ENCODE measurements around the gene DISP3.
"Not testable (repeated sequence)": the region's sequence is repeated elsewhere in the genome, so short reads cannot be mapped to it uniquely, and the experiment has no call there.

The DISP3 gene

DNA sequence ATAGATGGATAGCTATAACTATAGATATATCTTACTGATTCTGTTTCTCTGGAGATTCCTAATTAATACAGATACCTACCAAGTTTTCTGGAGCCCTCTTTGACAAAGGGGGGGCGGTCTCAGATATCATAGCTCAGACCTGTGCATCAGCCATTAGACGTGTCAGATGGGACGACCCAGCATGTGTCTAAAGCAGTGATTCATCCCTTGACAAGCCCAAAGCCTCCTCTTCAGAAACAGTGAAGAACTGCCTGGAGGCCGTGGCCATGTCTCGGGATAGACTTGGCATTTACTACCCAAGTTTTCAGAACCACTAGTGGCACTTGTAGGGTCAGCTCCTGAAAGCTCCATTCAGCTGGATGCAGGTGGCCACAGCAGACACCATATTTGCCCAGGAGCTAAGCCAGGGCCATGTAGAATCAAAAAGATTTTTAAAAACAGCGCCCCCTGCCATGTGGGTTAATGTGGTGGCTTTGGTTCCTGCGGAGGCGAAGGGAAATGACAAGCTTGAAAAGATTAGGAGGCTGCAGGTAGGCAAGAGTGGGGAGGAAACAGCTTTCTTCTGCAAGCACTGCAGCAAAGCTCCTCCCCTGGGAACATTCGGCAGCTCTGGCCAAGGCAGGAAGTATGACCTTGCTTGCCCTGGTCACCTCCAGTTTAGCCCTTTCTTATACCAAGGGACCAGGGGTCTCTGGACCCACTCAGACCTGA lies 93.1 kb downstream of the DISP3 start:
- DNase-seq (ENCODE audit: low spot score in 2 of 2), result peak in 1 of 2 experiments; percentile 48
- Histone ChIP-seq H3K27me3 (ENCODE audit: low read depth) (peaks cover 9% of the 10 kb centered on the region; the same call in 1 of the 2 replicates), H3K4me3 (no peak overlapping the region), H3K9me3 (no peaks in the 10 kb centered on the region), H3K36me3 (replicated peaks) (no peaks in the 10 kb centered on the region), H3K4me1 (no peaks in the 10 kb centered on the region)
- in situ Hi-C loops (cut with MboI; ENCODE audit: low sequenced_read_pairs), result no loop called here

DNA sequence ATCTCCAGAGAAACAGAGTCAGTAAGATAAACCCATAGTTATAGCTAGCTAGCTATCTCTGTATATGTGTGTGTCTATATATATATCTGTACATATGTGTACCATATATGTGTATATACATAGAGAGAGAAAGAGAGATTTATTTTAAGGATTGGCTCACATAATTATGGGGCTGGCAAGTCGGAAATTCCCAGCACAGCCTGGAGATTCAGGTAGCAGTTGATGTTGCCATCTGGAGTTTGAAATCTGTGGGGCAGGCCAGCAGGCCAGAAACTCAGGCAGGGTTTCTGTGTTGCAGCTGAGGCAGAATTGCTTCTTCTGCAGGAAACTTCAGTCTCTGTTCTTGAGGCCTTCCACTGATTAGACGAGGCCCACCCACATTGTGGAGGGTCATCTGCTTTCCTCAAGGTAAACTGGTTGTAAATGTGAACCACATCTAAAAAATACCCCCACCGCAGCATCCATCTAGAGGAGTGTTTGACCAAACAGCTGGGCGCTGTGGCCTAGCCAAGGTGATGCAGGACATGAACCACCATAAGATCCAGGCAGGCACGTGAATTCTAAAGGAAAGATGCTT lies 94.2 kb downstream of the DISP3 start:
- in situ Hi-C loops (cut with MboI; ENCODE audit: low sequenced_read_pairs), result no loop called here
- H3K4me1 ChIP-seq, result no peaks in the 10 kb centered on the region
- no peak overlapping the region for H3K4me3 ChIP-seq
- peaks cover 8% of the 10 kb centered on the region; the same call in 1 of the 2 replicates for H3K27me3 ChIP-seq (ENCODE audit: low read depth)
- no peaks in the 10 kb centered on the region for H3K9me3 ChIP-seq
- no peak for DNase-seq (ENCODE audit: low spot score in 2 of 2)
- no peaks in the 10 kb centered on the region for H3K36me3 ChIP-seq (replicated peaks)

DNA sequence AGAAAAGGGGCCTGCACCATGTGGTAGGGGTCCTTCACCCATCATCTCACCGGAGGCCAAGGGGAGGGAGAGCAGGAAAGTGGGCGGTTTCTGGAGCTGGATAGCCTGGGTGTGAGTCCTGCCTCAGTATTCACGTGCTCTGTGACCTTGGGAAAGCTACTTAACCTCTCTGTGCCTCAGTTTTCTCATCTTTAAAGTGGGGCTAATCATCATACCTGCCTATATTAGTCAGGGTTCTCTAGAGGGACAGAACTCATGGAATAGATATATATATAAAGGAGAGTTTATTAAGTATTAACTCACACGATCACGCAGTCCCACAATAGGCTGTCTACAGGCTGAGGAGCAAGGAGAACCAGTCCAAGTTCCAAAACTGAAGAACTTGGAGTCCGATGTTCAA lies 96.6 kb downstream of the DISP3 start:
- DNase-seq (ENCODE audit: low spot score in 2 of 2), result no peak
- Histone ChIP-seq H3K9me3 (no peaks in the 10 kb centered on the region), H3K27me3 (ENCODE audit: low read depth) (peaks cover 7% of the 10 kb centered on the region; the same call in 1 of the 2 replicates), H3K4me1 (no peaks in the 10 kb centered on the region), H3K4me3 (no peak overlapping the region), H3K36me3 (replicated peaks) (no peaks in the 10 kb centered on the region)
- in situ Hi-C loops (cut with MboI; ENCODE audit: low sequenced_read_pairs), result no loop called here

DNA sequence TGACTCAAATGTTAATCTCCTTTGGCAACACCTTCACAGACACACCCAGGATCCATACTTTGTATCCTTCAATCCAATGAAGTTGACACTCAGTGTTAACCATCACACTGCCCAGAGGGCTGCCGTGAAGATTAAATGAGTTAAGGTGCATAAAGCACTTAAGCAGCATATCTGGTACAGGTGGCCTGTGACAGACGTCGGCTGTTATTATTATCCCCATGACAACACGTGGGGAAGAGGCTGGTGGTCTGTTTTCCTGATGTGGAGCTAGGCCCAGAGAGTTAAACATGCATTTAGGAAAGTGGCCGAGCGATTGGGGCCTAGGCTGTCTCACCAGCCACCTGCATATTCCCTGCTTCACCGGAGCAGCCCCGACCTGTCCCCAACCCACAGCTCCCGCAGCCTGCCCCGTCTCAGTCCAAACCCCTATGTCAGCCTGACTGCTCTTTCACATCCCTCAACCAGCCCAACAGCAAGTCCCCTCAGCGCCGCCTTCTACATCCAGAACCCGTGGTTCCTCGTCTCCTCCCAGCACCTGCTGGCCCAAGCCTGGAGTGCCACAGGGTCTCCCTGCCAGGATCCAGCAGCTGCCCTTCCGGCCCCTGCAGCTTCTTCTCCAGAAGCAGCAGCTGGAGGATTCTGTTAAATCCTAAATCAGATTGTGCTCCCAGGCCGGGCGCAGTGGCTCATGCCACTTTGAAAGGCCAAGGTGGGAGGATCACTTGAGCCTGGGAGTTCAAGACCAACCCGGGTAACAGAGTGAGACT lies 97.3 kb downstream of the DISP3 start:
- H3K9me3 ChIP-seq, result no peaks in the 10 kb centered on the region
- in situ Hi-C loops (cut with MboI; ENCODE audit: low sequenced_read_pairs), result no loop called here
- H3K4me3 ChIP-seq, result no peak overlapping the region
- no peaks in the 10 kb centered on the region for H3K36me3 ChIP-seq (replicated peaks)
- no peaks in the 10 kb centered on the region for H3K4me1 ChIP-seq
- H3K27me3 ChIP-seq (ENCODE audit: low read depth), result peaks cover 7% of the 10 kb centered on the region; the same call in 1 of the 2 replicates
- DNase-seq (ENCODE audit: low spot score in 2 of 2), result no peak

DNA sequence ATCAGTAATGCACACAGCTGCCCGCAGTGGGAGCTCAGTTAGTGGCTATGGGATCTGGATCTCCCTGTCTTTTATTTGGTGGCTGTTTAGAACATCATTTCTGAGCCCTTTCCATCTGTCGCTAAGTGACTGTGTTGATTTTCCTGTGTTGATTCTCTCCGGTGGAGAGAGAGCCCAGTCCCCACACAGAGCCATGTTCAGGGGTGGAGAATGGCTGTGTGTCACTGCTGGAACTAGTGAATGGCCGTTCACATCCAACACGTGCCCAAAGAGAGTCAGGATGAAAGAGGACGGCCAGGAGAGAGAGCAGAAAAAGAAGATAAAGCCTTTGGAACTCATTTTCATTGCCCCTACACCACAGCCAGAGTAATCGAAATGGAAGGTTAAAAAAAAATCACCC lies 99.0 kb downstream of the DISP3 start:
- in situ Hi-C loops (cut with MboI; ENCODE audit: low sequenced_read_pairs), result no loop called here
- Histone ChIP-seq H3K27me3 (ENCODE audit: low read depth) (peaks cover 9% of the 10 kb centered on the region; the same call in 1 of the 2 replicates), H3K4me3 (no peak overlapping the region), H3K4me1 (no peaks in the 10 kb centered on the region), H3K9me3 (no peaks in the 10 kb centered on the region), H3K36me3 (replicated peaks) (no peaks in the 10 kb centered on the region)
- no peak for DNase-seq (ENCODE audit: low spot score in 2 of 2)

DNA sequence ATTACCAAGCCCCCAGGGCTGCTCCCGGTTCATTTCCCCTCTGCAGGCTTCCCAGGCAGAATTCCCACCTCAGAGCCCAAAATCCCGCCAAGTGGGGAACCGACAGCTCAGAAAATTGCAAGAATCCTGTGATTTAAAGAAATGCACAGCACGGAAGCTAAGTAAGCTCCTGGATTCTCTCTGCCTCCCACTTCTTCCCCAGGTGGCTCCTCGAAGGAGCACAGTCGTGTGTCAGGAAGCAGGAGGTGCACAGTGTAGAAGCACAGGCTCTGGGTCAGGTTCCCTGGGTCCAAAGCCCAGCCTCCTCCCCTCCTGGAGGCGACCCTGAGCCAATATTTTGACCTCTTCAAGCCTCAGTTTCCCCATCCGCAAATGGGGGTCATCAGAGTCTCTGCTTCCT lies 100.6 kb downstream of the DISP3 start:
- H3K4me3 ChIP-seq, result no peak overlapping the region

DNA sequence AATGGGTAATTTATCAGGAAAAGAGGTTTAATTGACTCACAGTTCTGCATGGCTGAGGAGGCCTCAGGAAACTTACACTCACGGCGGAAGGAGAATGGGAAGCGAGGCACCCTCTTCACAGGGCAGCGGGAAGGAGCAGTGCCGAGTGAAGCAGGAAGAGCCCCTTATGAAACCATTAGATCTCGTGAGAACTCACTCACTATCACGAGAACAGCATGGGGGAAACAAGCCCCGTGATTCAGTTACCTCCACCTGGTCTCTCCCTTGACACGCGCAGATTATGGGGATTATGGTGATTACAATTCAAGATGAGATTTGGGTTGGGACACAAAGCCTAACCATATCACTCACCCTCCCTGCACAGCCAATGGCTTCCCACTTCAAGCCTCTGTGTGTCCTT lies 101.1 kb downstream of the DISP3 start:
- in situ Hi-C loops (cut with MboI; ENCODE audit: low sequenced_read_pairs); H3K4me3 ChIP-seq; DNase-seq (ENCODE audit: low spot score in 2 of 2); H3K36me3 ChIP-seq (replicated peaks); H3K4me1 ChIP-seq; H3K9me3 ChIP-seq: not testable (repeated sequence)
- peaks cover 13% of the 10 kb centered on the region; the same call in 1 of the 2 replicates for H3K27me3 ChIP-seq (ENCODE audit: low read depth)

More for the DNA sequence above, 100.6 kb downstream of the DISP3 start:
- H3K27me3 ChIP-seq (ENCODE audit: low read depth), result peaks cover 12% of the 10 kb centered on the region; the same call in 1 of the 2 replicates
- no peaks in the 10 kb centered on the region for H3K36me3 ChIP-seq (replicated peaks)
- in situ Hi-C loops (cut with MboI; ENCODE audit: low sequenced_read_pairs), result no loop called here
- H3K9me3 ChIP-seq, result no peaks in the 10 kb centered on the region
- H3K4me1 ChIP-seq, result no peaks in the 10 kb centered on the region
- no peak for DNase-seq (ENCODE audit: low spot score in 2 of 2)

DNA sequence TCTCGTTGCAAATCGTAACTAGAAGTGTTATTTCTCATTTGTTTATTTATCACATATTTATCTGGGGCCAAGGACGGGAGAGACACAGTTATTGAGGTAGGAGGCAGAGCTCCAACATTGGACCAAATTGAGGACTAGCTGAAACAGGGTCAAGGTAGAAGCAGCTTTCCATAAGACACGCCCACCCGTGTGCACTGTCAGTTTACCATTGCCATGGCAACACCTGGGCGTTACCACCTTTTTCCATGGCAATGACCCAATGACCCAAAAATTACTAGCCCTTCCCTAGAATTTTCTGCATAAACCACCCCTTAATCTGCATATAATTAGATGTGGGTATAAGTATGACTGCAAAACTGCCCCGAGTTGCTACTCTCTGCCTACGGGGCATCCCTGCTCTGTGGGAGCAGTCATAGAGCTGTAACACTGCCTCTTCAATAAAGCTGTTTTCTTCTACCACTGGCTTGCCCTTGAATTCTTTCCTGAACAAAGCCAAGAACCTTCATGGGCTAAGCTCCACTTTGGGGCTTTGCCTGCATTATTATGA lies 102.6 kb downstream of the DISP3 start:
- Histone ChIP-seq H3K4me3 (no peak overlapping the region), H3K4me1 (no peaks in the 10 kb centered on the region), H3K36me3 (replicated peaks) (no peaks in the 10 kb centered on the region), H3K9me3 (no peaks in the 10 kb centered on the region), H3K27me3 (ENCODE audit: low read depth) (peaks cover 18% of the 10 kb centered on the region)
- in situ Hi-C loops (cut with MboI; ENCODE audit: low sequenced_read_pairs), result no loop called here
- no peak for DNase-seq (ENCODE audit: low spot score in 2 of 2)

DNA sequence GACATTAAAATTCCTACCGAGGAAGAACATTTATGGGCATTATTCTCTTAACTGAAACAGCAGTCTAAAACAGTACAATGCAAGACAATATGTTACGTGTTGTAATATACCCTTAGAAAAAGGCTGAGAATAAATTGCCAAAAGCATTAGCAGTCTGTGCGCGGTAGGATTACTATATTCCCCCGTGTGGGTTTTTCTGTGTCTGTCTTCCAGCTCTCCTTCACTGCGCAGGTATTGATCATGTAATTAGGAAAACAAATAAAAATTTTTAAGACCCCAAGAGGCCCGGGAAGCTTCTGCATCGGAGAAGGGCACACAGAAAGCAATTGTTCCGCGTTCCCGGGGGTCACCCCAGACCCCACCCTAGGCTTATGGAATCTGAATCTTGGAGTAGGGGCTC lies 106.4 kb downstream of the DISP3 start:
- H3K4me3 ChIP-seq, result no peak overlapping the region
- H3K27me3 ChIP-seq (ENCODE audit: low read depth), result peaks cover 17% of the 10 kb centered on the region
- H3K9me3 ChIP-seq, result no peaks in the 10 kb centered on the region
- DNase-seq (ENCODE audit: low spot score in 2 of 2), result no peak
- no peaks in the 10 kb centered on the region for H3K36me3 ChIP-seq (replicated peaks)
- in situ Hi-C loops (cut with MboI; ENCODE audit: low sequenced_read_pairs), result no loop called here
- no peaks in the 10 kb centered on the region for H3K4me1 ChIP-seq
